ENCODE data around the gene OPN4.

GRCh38 chr10:86671419-86671818, 17.1 kb downstream of the OPN4 start:
- TF ChIP-seq CTCF (IDR thresholded peaks at IDR 0.05) (no peak), POLR2A (IDR thresholded peaks at IDR 0.05) (no peak)

Measured in lower leg skin (tissue), 3 donors.